Transverse colon (tissue), 3 donors: ENCODE data around the gene PLD6.

Experiments used
- EP300 ChIP-seq: sonication (generic); formaldehyde crosslinking; IDR thresholded peaks from one replicate; pipeline ENCODE4 v1.6.1; 2017; ENCODE audit warnings: antibody characterized with exemption, low read depth
- TF ChIP-seq, protein P1 (sequence below), 5 experiments: fragments of 200-600 bp in 3 of 5; fragments of 450-650 bp in 2 of 5; sonication (generic) in 3 of 5; IDR thresholded peaks; 1 replicate in 2 of 5; 2 replicates in 3 of 5; pipeline ENCODE4 v1.5.1; 2016 to 2017; ENCODE audit warnings: antibody characterized with exemption in 5 of 5, inconsistent platforms in 3 of 5, mild to moderate bottlenecking in 2 of 5, moderate library complexity in 1 of 5

DNA sequence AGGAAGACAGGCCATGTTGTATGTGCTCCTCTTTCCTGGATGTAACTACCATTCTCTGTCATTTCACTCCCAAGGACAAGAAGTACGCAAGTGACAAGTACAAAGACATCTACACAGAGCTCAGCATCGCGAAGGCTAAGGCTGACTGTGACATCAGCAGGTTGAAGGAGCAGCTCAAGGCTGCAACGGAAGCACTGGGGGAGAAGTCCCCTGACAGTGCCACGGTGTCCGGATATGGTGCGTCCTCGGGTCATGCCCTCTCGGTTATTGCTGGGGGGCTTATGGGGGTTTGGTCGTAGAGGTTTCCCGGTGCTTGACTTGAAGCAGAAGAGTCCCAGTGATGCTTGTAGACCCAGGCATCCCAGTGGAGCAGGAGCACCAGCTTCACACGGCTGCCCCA lies 29.0 kb downstream of the PLD6 start:
- TF ChIP-seq, protein P1, sequence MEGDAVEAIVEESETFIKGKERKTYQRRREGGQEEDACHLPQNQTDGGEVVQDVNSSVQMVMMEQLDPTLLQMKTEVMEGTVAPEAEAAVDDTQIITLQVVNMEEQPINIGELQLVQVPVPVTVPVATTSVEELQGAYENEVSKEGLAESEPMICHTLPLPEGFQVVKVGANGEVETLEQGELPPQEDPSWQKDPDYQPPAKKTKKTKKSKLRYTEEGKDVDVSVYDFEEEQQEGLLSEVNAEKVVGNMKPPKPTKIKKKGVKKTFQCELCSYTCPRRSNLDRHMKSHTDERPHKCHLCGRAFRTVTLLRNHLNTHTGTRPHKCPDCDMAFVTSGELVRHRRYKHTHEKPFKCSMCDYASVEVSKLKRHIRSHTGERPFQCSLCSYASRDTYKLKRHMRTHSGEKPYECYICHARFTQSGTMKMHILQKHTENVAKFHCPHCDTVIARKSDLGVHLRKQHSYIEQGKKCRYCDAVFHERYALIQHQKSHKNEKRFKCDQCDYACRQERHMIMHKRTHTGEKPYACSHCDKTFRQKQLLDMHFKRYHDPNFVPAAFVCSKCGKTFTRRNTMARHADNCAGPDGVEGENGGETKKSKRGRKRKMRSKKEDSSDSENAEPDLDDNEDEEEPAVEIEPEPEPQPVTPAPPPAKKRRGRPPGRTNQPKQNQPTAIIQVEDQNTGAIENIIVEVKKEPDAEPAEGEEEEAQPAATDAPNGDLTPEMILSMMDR (IDR thresholded peaks at IDR 0.05) = no peak
- no peak for TF ChIP-seq EP300
